D341Med (cell line): Measurements from ENCODE around the gene RAB4B.
A peak's percentile ranks its signal among the peaks of the same experiment; 100 is the strongest.
"Not testable (repeated sequence)": the region's sequence is repeated elsewhere in the genome, so short reads cannot be mapped to it uniquely, and the experiment has no call there.

Experiments
- DNase-seq: peaks from one replicate; pipeline ENCODE4 v3.0.0; 2012; ENCODE audit warnings: low spot score

Gene RAB4B

GRCh38 chr19:40780582-40780981 lies 2.5 kb downstream of the RAB4B start:
- no peak for DNase-seq

GRCh38 chr19:40781140-40781539 lies 3.1 kb downstream of the RAB4B start:
- DNase-seq, result no peak

DNA sequence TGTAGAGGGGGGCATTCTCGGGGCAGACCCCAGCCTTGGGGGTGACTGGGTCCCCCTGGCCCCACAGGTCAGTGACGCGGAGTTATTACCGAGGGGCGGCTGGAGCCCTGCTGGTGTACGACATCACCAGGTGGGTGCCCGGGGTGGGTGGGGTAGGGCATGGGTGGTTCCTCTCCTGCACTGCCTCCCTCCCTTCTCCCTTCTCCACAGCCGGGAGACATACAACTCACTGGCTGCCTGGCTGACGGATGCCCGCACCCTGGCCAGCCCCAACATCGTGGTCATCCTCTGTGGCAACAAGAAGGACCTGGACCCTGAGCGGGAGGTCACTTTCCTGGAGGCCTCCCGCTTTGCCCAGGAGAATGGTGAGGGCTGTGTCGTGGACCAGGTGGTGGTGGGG lies 5.7 kb downstream of the RAB4B start:
- no peak for DNase-seq

GRCh38 chr19:40784146-40784545 lies 6.1 kb downstream of the RAB4B start:
- not testable (repeated sequence) for DNase-seq

GRCh38 chr19:40785526-40785925 lies 7.5 kb downstream of the RAB4B start:
- DNase-seq, result no peak

- no peak for DNase-seq
Measured at GRCh38 chr19:40786060-40787037, 8.3 kb downstream of the RAB4B start.

GRCh38 chr19:40791349-40791748 lies 13.3 kb downstream of the RAB4B start:
- DNase-seq, result no peak

DNA sequence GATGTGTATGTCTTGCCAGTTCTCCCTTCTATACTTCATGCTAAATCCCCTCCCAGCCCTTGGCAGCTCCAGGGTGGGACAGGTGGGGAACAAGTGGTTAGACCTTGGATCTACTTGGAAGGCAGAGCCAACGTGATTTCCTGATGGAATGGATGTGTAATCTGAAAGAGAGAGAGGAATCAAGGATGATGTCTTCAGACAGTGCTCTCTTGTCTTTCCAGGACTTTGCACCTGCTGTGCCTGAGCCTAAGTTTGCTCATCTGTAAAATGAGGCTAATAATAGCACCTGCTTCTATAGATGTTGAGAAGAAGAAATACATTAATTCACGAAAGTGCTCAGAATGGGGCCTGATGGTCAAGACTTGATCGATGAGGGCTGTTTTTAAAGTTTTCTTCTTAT lies 13.9 kb downstream of the RAB4B start:
- DNase-seq, result no peak

DNA sequence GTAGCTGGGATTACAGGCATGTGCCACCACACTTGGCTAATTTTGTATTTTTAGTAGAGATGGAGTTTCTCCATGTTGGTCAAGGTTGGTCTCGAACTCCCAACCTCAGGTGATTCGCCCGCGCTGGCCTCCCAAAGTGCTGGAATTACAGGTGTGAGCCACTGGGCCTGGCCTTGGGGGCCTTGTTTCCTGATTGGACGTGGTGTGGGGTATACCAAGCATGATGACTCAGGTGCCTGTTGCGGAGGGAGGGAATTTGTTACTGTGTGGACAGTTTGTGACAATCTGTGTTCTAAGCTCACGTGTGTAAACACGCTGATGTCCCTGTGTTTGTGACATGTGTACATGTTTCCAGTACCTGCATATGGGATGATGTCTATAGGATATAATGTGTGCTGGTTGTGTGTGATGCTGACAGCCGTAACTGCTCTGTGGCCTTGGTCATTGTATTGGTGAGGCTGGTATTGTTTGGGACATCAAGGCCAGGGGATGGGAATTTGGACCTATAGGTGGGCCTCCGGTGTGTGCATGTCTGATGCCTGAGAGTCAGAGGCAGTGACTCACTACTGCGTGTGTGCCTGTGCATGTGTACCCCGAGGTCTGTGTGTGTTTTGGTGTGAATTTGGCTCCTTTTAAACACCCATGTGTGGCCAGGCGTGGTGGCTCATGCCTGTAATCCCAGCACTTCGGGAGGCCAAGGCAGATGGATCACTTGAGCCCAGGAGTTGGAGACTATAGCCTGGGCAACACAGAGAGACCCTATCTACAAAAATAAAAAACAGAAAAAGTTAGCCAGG lies 19.3 kb downstream of the RAB4B start:
- DNase-seq, result no peak

DNA sequence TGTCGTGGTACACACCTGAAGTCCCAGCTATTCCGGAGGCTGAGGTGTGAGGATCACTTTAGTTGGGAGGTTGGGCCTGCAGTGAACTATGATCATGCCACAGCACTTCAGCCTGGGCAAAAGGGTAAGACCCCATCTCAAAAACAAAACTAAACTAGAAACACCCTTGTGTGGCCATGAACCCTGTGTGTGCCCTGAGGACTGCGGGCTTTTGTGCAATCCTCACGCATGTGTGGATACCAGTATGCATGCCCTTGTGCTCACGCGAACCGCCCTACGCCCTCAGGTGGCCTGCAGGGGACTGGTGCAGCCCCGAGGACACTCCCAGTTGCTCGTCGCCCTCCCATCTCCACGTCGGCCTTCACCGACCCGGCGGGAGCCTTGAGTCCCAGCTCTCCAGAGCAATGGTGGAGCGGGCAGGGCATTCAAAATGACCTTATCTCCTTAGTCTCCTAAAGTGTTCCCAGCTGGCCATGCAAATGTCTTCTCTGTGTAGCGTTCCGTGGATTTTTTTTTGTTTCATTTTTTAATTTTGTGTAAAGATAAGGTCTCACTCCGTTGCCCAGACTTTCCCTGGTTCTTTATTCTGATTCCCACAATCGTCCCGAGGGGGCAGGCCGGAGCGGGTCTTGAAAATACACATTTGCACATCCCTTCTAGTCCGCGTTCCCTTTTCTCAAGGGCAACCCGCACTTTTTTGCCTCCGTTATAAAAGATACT lies 20.1 kb downstream of the RAB4B start:
- DNase-seq, result peak; percentile 83

GRCh38 chr19:40798683-40799557 lies 20.9 kb downstream of the RAB4B start, which contains the start of gene EGLN2:
TSS of gene EGLN2 (plus strand) at chr19:40799191. CDS start at chr19:40800573, 1,382 bp downstream.
- peak; percentile 99 for DNase-seq

GRCh38 chr19:40799558-40800338 lies 21.7 kb downstream of the RAB4B start:
- peak; percentile 53 for DNase-seq

DNA sequence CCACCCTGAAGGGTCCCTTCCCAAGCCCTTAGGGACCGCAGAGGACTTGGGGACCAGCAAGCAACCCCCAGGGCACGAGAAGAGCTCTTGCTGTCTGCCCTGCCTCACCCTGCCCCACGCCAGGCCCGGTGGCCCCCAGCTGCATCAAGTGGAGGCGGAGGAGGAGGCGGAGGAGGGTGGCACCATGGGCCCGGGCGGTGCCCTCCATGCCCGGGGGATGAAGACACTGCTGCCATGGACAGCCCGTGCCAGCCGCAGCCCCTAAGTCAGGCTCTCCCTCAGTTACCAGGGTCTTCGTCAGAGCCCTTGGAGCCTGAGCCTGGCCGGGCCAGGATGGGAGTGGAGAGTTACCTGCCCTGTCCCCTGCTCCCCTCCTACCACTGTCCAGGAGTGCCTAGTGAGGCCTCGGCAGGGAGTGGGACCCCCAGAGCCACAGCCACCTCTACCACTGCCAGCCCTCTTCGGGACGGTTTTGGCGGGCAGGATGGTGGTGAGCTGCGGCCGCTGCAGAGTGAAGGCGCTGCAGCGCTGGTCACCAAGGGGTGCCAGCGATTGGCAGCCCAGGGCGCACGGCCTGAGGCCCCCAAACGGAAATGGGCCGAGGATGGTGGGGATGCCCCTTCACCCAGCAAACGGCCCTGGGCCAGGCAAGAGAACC lies 22.4 kb downstream of the RAB4B start:
- DNase-seq, result no peak

- no peak for DNase-seq
Measured at GRCh38 chr19:40800997-40801377, 22.9 kb downstream of the RAB4B start.

DNA sequence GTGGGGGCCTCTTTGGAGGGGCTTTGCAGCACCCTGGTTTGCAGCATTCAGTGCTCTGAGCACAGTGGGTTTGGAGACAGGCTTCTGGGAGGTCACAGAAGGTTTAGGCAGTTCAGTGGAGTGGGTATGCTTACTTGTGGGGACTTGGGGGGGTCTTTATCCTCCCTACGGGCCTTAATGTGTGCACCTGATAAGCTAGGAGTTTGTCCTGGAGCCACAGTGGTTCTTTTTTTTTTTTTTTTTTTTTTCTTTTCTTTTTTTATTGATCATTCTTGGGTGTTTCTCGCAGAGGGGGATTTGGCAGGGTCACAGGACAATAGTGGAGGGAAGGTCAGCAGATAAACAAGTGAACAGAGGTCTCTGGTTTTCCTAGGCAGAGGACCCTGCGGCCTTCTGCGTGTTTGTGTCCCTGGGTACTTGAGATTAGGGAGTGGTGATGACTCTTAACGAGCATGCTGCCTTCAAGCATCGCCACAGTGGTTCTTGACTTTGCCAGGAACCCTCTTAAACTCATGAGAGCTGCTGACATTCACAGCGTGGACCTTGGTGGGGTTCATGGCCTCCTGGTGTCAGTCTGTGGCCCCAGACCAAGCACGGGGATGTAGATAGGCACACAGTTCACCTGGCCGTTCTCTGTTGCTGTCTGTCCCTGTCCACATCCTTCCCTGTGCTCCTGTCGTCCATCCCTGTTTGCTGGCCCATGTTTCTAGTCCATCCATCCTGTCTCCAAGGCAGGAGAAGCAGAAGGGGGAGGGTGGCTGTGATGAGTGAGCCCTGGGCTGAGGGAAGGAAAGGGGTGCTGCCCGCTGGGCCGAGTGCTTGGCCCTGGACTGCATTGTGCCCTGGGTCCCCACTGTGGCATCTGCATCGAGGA lies 23.6 kb downstream of the RAB4B start:
- DNase-seq, result no peak

- no peak for DNase-seq
Measured at GRCh38 chr19:40802300-40803169, 24.5 kb downstream of the RAB4B start.

DNA sequence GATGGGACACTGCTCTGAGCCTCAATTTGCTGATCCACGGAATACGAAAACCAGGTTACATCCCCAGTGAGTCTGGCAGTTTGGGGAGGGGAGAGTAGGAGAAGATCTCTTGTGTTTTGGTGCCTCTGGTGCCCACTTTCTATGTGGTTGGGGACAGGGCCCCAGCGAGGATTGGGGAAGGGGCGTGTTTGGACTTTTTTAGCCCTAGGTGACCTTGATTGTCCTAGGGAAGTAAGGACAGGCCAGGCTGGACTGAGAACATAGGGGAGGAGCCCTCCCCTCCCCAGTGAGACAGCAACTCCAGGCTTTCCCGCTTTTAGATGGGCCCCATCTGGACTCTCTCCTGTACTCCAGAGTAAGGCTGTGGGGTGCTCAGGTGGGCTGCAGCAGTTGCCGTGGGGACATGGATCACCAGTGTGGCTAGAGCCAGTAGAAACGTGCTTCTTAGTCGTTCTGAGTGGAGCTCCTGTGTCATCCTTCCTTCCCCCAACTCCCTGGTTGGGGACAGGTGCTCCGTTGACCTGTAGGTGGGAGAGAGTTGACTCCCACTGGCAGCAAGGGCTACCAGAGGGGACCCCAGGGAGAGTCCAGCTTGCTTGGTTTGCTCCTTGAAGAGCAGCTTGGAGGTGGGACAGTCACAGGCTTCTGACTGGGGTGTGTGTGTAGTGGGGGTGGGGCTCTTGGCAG lies 25.3 kb downstream of the RAB4B start:
- DNase-seq, result no peak
